GM19023 (cell line): ENCODE data around the gene TMEM169.

ENCODE experiments used
- ATAC-seq: cut with Tn5 transposase; IDR thresholded peaks from one replicate; pipeline ENCODE4 v1.9.1; 2021; ENCODE audit warnings: mild to moderate bottlenecking, moderate library complexity; ENCODE audit not compliant: unreplicated experiment

The TMEM169 gene

DNA sequence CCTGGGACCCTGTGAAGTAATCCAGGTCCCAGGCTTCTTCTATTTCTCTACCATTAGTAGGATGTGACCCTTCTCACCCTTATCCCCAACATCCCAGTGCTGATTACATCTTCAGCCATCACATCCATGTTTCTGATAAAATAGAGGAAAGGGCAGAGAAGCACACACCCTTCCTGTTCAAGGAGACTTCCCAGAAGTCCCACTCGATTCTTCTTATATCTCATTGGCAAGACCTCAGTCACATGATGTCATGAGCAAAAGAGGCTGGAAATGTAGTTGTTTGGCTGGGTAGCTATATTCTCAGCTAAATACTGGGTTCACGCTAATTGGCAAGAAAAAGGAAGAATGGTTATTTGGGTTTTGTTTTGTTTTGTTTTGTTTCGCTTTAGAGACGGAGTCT lies 19.4 kb downstream of the TMEM169 start:
- no peak for ATAC-seq

DNA sequence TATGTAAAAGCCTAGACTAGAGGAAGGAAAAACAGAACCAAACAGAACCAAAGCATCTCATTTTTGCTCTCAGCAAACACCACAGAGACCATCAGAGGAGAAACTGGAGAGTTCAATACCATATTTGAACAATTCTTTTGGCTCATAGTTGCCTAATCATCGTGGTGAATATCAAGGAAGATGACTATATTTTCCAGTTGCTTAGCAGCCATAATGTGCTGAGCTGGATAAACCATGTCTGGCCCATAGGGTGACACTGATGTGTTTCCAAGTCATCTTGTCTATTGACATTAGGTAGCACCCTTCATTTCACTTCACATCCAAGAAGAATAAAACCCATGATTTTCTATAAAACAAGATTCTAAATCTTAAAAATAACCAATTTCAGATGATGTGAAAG lies 21.5 kb downstream of the TMEM169 start:
- ATAC-seq, result no peak

DNA sequence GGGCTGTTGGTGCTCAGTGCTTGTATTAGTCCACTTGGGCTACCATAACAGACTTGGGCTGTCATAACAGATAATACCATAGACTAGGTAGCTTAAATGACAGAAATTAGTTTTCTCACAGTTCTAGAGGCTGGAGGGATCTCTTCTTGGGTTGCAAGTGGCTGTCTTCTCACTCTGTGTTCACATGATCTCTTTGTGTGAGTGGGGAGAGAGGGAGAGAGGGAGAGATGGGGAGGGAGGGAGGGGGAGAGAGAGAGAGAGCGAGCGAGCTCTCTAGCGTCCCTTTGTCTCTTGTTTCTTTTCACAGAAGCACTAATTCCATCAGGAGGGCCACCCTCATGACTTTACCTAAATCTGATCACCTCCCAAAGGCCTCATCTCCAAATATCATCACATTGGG lies 23.0 kb downstream of the TMEM169 start:
- no peak for ATAC-seq

DNA sequence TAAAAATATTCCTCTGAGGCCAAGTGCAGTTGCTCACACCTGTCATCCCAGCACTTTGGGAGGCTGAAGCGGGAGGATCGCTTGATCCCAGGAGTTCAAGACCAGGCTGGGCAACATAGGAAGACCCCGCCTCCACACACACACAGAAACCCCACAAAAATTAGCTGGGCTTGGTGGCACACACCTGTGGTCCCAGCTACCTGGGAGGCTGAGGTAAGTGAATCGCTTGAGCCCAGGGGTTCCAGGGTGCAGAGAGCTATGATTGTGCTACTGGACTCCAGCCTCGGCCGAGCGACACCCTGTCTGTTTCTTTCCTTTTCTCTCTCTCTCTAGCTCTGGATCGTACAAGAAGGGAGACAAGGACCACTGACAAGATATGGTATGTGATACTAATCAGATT lies 25.6 kb downstream of the TMEM169 start:
- no peak for ATAC-seq

DNA sequence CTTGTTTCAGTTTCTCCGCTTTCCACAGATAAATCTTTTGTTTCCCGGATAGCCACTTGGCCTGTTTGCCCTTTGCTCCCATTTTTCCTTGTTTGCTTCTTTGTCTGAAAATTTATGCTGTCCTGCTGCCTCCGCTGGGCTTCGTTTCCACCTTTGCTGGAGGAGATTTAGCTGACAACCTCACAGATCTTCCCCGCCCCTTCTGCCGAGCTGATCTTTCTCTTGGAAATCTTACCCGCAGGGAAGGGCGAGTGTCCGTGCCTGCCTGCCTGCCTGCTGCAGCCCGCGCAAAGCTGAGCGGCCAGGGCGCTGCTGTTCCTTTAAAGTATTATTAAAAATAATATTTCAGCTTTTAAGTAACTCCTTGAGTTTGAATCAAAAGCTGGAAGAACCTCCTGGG lies 26.0 kb downstream of the TMEM169 start:
- no peak for ATAC-seq

DNA sequence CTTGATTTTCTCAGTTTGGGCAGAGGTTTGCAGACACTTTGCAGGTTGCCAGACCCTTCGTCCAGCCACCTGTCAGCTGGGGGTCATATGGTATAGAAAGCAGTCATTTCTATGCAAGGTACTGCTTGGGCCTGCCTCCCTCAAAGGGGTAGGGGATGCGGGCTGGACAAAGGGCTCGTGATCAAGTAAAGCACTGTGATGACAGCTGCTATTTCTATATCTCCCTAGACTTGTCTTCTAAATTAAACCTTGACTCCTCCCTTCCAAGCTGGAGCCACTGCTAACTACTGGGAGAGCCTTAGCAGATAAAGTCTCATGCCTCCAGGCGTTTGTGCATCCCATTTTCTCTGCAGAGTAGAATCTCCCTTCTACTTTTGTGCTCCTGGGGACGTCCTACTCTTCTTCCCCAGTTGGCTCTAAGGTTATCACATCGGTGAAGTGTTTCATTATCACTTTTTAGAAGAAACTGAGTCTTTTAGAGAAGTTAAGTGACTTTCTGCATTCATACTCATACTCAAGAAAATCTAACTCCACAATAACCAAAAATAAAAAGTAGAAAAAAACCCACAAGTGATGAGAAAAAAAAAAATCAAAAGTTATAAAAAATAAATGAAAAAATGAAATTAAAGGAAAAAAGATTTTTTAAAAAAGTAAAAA lies 26.7 kb downstream of the TMEM169 start:
- no peak for ATAC-seq

DNA sequence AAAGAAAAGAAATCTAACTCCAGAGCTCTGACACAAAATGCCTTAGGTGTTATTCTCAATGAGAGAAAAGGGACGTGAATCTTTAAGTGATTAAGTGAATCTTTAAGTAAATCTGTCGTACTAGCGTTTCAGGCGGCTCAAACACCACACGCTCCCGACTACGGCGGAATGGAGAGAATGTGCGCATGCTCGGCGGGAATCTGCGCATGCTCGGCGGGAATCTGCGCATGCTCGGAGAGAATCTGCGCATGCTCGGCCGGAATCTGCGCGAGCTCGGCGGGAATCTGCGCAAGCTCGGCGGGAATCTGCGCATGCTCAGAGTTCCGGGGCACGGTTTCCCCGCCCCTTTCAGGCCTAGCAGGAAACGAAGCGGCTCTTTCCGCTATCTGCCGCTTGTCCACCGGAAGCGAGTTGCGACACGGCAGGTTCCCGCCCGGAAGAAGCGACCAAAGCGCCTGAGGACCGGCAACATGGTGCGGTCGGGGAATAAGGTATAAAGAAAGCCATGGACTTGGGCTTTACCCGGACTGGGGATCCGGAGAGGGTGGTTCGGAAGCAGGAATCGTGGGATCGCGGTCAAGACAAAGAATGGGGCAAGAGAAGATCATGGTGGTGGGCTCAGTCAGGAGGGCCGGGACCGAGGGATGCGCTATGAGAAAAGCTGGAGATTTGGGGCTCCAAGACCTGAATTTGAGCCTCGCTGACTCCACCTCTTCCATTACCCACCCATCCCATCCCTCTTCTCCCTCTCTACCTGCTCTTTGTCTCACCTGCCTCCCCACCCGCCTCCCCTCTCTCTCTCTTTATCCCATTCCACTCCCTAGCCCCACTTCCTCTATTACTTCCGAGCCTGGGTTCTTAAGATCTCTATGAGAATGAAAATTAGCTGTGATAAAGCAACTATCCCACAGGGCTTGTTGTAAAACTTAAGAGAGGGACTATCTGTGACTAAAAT lies 27.5 kb downstream of the TMEM169 start, which contains the start of gene XRCC5:
TSS of gene XRCC5 (plus strand) at position 382 of the 955 bp plus-strand sequence. CDS start at position 471, 89 bp downstream.
- ATAC-seq, result peak; percentile 49

DNA sequence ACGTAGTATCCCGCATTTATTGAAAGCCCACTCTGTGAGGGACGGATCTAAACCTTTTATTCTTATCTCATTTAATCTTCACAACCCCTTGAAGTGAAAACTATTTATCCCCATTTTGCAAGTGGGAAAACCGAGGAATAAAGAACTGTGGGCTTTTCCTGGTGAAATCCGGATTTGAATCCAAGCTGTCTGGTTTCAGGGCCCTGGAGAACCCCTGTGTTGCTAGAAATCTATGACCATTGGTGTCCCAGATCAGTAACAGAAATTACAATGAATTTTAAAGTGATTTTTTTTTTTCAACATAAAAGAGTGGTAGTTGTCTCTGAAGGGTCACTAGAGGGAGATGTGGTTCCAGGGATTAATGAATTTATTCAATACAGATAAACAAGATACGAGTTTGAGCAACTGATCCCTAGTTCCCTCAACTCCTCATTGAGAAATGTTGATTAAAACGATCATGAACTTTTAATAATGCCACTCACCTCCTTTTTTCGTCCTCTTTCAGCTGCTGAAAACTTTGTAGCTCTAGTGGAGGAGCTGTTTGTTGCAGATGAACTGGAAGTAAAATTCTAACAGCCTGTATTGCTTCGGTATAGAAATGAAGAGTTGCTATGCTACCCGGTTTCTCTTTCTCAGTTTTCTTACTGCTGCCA lies 28.4 kb downstream of the TMEM169 start:
- ATAC-seq, result no peak

DNA sequence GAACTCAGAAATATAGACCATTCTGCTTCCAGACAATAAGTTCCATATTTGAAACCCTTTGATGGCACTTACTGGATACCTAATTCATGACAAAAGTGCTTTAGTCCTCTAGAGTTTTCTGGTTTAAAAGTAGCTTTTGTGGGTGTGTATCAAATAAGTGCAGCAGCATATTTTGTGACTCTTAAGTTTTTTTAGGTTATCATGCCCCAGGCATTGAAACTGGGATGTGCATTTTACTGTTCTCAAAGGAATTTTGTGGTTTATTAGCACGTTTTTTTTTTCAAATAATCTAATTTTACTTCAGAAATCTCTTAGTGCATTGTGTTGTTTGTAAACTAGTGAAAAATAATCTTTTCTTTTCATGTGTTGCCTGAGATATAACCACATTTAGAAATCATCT lies 28.9 kb downstream of the TMEM169 start:
- ATAC-seq, result no peak

DNA sequence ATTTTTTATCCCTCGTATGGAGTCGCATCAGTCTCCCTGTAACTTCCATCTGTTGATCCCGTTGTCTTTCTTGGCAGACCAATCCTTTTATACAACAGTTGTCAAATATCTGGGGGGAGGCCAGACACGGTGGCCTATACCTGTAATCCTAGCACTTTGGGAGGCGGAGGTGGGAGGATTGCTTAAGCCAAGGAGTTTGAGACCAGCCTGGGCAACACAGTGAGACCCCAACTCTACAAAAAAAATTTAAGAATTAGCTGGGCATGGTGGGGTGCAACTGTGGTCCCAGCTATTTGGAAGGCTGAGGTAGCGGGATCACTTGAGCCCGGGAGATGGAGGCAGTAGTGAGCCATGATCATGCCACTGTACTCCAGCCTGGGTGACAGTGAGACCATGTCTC lies 29.4 kb downstream of the TMEM169 start:
- no peak for ATAC-seq

DNA sequence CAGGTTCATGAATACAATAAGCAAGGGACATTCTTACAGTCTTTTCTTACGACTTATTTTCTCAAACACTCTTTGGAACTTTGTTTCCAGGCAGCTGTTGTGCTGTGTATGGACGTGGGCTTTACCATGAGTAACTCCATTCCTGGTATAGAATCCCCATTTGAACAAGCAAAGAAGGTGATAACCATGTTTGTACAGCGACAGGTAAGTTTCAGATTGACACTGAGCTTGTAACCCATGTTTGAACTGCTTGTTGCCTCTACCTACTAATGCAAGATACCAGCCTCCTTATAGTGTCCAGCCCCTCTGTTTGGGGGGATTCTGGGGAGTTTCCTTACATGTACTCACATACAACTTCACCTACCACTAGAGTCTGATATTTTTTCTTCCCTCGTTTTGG lies 31.2 kb downstream of the TMEM169 start:
- no peak for ATAC-seq

DNA sequence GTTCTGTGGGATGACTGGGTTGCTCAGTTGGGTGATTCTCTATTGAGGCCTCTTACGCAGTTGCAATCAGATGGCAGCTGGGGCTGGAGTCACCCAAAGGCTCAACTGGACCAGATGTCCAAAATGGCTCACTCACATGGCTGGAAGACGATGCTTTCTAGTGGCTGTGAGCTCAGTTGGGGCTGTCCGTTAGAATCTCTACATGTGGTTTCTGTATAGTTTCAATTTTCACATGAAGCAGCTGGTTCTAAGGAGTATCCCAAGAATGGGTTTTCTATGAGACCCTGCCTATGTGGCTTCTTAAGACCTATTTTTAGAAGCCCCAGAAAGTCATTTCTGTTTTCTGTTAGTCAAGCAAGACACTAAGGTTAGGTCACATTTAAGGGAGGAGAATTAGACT lies 31.9 kb downstream of the TMEM169 start:
- ATAC-seq, result peak; percentile 71

DNA sequence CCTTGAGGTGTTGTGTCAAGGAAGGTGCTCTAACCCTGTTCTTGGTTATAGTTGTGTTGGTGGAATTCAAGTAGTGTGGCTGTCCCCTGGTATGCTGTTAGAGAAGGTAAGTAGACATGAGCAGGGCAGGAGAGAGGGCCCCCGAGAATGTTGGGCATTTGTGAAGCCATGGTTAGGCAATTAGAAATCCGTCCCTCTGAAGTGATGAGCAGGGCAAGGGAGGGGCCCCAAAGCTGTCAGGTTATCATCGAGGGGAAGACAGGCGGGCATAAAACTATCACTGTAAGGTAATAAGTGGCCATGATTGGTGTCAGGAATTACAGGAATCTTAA lies 32.6 kb downstream of the TMEM169 start:
- ATAC-seq, result peak; percentile 0

DNA sequence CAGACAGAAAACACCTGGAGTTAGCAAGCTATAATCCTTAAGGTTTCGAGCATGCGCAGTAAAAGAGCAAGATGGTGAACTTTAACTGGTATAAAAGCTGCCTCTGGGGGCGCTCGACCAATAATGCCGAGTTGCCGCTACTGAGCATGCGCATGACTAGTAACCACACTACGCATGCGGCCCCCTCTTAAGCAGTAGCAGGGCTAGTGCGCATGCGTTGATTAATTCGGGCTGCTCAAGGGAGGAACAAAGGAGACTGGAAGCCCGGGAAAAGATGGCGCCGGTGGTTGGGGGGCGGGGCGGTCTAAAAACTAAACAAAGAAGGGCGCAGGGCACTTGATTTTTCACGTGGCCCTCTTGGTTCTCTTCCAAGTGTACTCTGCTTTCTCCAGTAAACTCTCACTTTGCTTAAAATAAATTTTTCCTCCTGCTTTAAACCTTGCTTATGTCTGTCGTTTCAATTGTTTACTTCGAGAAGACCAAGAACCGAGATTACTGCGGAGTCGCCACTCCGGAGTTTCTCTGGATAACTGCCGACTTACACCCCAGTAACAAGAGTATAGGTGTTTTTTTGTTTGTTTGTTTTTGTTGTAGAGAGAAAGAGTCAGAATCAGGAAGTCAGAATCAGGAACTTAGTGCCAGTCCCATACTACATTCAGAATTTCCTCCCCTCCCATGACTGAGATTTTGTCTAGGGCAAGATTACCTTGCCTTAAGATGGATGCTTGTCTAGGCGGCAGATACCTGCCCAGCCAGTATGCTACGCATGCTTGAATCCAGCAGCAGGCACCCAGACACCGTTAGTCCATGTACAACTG lies 33.2 kb downstream of the TMEM169 start:
- peak; percentile 51 for ATAC-seq

DNA sequence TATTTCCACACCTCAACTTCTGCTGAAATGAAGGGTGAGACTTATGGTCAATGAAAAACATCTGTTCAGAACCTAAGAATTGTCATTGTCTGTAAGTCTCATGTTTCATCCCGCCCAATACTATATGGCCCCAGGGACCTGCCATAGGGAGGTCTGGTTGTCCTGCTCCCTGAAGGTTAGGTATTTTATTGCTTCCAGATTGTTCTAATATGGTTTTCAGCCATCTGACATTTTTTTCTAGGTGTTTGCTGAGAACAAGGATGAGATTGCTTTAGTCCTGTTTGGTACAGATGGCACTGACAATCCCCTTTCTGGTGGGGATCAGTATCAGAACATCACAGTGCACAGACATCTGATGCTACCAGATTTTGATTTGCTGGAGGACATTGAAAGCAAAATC lies 34.7 kb downstream of the TMEM169 start:
- ATAC-seq, result no peak

DNA sequence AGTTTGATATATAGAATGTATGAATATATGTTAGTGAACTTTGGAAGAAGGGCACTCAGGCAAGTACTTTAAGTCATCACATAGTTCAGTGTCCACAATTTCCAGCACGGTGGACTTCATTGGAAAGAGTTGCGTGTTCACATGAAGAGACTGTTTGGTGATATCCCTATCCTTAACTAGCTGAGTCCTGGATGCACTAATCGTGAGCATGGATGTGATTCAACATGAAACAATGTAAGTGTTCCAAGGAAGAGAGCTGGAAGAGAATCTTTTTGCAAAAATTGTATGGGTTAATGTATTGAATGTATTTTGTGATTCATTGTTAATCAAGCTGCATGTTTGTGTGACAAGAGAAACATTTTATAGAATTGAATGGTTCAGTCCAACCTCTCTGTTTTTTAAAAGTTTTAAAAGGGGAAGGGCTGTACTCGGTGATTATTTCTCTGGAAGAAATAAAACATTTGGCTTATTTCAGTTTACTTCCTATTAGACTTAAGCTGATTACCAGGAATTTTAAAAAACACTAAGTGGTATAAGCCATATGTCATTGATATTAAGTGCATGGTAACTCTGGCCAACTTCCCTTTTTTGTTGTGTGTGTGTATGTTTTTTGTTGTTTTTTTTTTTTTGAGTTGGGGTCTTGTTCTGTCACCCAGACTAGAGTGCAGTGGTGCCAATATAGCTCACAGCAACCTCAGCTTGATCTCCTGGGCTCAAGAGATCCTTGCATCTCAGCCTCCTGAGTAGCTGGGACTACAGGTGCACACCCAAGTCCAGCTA lies 36.0 kb downstream of the TMEM169 start:
- ATAC-seq, result no peak

DNA sequence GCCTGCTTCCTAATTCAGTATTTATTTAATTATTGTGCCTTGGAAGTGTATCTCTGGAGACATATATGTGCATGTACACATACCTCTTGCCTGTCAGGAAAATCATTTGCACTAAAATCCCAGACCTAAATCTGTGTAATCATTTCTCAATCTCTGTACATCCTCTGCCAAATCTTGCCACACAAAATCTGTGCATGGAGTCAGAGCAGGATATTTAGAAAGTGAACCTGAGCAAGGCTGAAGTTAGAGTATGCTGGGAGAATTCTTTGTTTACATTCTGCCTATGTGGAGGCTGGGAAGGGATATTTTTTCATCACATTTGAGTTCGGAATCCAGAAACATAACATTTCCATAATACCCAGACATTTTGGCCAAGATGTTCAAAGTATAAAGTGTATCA lies 36.8 kb downstream of the TMEM169 start:
- no peak for ATAC-seq

DNA sequence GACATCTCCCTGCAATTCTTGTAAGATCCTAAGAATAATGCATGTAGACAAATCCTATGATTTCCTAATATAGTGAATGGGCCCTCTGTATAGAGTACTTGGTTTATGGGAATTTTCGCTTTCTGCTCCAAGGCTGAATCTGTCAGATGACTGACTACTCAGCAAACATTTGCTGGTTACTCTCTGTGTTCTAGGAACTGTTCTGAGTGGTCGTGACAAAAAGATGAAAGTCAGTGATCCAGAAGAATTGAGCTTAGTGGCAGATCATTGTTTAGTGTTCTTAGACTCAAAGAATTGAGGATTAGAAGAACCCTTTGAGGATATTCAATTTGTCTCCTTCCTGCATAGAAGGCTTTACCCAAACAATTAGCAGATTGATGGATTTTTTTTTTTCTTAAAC lies 37.4 kb downstream of the TMEM169 start:
- ATAC-seq, result no peak

DNA sequence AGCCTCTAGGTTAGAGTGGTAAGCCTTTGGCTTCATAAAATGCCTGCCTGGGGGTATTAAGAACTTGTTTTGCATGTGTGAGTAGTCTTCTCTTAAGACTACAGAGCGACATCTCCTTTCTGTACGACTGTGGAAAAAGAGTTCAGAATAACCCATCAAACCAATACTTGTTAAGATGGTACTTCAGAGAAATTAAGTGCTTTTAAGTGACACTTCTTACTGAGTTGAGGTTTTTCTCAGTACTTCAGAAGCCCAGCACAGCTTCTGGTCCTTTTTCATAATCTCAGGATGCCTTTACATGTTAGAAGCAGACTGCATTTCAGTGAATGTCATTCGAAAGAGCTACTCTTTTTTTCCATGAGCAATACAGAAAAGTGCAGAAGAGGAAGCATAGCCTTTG lies 38.3 kb downstream of the TMEM169 start:
- no peak for ATAC-seq

DNA sequence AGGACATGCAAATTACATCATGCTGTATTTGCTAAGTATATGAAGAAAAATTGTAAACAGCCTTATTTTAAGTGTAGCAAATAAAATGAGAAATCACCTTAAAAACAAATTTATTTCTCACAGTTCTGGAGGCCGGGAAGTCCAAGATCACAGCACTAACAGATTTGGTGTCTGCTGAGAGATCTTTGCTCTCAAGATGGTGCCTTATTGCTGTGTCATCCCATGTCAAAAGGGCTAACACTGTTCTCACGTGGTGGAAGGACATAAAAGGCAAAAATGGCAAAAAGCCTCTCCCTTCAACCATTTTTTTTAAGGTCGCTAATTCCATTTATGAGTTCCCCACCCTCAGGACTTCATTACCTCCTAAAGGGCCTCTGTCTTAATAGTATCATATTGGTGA lies 39.5 kb downstream of the TMEM169 start:
- ATAC-seq, result no peak
